ENCODE data around the gene ZC3H11A.
"Not testable (repeated sequence)": the region's sequence is repeated elsewhere in the genome, so short reads cannot be mapped to it uniquely, and the experiment has no call there.

GRCh38 chr1:203751618-203752361 is 43.6 kb upstream of the ZC3H11A start:
- not testable (repeated sequence) for TF ChIP-seq CTCF, EP300, POLR2A, POLR2AphosphoS5 (IDR thresholded peaks at IDR 0.05)
